GM20431 (cell line): ENCODE data around the gene PDE6H.

Experiments used
- in situ Hi-C: fragments of 300-500 bp; cut with MseI, MboI; formaldehyde crosslinking; loops from one replicate; pipeline ENCODE4 v1.15.0; 2020; ENCODE audit warnings: low sequenced_read_pairs; ENCODE audit not compliant: unreplicated experiment

PDE6H gene

GRCh38 chr12:14972816-14973215, at the start of gene PDE6H:
Gene PDE6H (plus strand): TSS chr12:14973042. CDS start chr12:14978013, 4,971 bp downstream.
- in situ Hi-C loops, result no loop called here

DNA sequence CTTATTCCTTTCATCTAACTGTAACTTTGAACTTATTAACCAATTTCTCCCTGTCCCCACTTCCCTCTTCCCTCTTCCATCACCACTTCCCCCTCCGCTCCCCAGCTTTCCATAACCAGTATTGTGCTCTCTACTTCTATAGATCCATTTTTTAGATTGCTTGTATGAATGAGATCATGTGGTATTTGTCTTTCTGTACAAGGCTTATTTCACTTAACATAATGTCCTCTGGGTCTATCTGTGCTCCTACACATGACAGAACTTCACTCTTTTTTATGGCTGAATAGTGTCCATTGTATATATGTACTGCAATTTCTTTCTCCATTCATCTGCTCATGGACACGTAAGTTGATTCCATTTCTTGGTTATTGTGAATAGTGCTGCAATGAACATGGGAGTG, 48.9 kb upstream of the PDE6H start:
- in situ Hi-C loops, result no loop called here

DNA sequence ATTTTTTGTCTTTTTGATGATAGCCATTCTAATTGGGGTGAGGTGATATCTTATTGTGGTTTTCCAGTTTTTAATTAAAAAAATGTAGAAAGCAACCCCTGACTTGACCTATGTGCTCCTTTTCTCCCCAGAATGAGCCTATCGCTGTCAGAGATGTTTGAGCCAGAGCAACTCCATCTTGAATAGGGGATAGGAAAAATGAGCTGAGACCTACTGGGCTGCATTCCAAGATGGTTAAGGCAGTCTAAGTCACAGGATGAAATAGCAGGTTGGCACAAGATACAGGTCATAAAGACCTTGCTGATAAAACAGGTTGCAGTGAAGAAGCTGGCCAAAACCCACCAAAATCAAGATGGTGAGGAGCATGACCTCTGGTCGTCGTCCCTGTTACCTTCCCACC, 48.3 kb upstream of the PDE6H start:
- in situ Hi-C loops, result no loop called here

- in situ Hi-C loops, result no loop called here
Measured at GRCh38 chr12:14927267-14927666, 45.6 kb upstream of the PDE6H start.

DNA sequence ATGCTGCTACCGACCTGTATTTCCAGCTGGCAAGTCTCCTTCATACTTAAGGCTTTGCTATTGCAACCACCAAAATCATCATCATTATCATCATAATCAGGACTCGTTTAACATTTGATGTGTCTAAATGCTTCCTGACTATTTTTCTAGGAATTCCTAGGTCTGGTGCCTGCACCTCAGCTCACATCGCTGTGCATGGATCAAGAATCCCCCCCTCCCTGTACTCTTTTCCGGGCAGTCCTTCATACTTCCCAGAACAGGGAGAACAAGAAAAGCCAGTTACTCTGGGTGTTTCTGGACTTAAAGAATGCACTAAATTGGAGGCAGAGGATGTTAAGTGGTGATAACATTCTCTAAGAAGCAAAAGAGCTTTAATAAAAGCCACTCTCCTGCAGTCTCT, 43.9 kb upstream of the PDE6H start:
- in situ Hi-C loops, result no loop called here

GRCh38 chr12:14930299-14930698, 42.5 kb upstream of the PDE6H start:
- in situ Hi-C loops, result no loop called here

DNA sequence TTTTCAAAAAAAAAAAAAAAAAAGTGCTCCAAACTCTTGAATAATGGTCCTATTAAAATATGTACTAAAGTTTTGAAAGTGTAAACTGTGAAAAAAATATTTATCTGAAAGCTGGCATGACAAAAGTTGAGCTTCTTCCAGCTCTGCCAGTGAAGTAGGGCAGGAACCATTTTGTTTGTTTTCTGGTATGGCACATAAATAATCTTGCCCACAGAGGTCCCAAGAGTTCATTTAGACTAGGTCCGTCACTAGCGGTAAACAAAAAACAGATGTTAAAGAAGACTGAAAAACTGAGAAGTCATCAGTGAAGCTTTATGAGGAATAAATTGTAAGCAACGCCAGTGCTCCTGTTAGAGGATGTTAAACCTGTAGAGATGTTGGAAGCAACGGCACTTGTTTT, 41.5 kb upstream of the PDE6H start:
- in situ Hi-C loops, result no loop called here

DNA sequence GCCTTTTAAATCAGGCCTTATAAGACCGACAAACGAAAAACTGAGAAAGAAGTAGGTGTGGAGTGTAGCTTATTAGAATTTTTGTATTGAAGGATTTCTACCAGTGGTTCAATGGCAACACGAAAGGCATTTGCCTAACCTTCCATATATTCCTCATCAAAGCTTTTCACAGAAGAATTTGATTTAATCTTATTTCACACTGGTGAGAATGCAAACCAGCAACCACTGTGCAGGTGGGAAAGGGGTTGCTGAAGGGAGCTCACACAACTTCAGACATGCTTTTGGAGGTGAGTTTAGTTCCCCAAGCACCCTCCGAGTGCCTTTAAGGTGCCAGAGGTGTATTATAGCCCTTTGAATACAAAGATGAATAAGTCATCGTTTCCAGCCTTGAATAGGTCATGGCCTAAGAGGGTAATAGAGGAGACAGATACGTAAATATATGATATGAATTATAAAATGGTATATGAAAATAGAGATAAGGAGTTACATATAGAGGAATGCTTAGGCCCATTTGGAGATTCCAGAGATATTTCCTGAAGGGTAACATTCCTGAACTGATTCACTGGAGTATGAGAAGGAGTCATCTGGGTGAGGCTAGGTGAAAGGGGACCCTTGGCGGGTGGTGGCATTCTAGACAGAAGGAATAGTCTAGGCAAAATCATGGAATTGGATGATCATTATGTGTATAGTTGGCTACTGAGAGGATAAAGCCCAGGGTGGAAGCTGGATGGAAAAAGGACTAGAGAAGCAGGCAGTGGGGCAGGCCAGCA, 40.9 kb upstream of the PDE6H start:
- in situ Hi-C loops, result no loop called here

DNA sequence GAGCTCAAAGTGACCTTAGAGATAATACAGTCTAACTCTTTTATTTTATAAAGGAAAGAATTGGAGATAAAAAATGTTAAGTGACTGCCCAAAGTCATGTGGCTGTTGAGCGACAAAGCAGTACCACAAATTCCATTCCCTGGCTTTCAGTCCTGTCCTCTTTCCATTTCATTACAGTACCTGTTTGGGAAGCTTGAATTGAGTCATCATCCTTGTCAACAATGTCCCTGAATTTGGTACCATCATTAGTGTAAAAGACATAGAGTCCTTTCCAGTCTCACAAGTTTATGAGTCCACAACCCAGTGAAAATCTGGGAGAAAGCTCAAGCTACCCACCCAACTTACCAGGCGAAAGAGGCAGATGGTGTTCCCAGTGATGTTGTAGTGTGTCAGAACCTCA, 38.3 kb upstream of the PDE6H start:
- in situ Hi-C loops, result no loop called here

DNA sequence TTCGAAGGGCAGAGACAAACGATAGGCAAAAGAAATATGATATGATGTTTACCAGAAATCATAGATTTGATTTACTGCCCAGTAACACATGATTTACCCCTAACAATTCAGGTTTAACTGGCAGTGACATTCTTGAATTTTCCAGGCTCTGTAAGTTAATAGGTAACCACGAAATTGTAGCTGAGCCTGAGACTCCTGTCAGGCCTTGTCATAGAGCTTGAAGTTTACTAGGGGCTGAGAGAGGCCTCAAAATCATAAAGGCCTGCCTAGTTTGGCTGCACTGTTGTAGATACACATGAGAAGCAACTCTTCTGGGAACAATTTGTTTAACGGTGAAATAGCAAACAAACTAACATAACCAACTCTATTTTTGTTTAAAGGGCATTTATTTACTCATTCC, 37.8 kb upstream of the PDE6H start:
- in situ Hi-C loops, result no loop called here

DNA sequence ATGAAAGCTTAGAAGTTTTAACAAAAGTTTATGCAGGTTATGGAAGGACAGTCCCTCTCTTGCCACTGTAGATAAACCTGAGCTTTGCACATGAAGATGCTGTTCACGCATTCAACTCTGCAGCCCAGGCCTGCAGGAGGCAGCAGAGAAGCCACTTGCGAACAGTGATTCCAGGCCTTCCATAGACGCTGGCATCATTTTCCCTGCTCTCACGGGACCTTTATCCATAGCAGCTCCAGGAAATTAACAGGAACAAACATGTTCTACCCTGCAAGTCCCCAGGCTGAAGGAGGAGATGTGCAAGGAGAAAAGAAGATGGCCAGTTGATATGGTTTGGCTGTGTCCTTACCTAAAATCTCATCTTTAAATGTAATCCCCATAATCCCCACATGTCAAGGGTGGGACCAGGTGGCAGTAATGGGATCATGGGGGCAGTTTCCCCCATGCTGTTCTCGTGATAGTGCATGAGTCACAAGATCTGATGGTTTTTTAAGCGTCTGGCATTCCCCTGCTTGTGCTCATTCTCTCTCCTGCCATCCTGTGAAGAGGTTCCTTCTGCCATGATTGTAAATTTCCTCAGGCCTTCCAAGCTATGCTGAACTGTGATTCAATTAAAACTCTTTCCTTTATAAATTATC, 36.5 kb upstream of the PDE6H start:
- in situ Hi-C loops, result no loop called here

GRCh38 chr12:14937014-14937413, 35.8 kb upstream of the PDE6H start:
- in situ Hi-C loops, result no loop called here

DNA sequence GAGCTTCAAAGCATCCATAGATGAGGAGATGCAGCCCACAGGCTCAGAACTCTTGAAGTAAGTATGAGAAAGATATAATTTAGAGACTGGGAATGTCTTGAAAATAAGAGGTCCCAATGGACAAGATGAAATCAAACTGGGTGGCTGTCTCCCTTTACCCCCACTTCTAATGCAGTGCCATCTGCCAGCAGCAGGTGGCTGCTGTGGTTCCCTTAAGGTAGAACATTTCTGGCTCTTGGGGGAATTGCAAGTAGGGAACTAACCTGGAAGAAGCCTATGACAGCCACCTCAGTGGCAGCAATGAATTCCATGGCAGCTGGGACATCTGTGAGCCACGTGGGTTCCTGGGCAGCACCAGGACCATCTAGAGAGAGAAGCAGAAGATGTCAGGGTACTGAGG, 35.2 kb upstream of the PDE6H start:
- in situ Hi-C loops, result no loop called here

DNA sequence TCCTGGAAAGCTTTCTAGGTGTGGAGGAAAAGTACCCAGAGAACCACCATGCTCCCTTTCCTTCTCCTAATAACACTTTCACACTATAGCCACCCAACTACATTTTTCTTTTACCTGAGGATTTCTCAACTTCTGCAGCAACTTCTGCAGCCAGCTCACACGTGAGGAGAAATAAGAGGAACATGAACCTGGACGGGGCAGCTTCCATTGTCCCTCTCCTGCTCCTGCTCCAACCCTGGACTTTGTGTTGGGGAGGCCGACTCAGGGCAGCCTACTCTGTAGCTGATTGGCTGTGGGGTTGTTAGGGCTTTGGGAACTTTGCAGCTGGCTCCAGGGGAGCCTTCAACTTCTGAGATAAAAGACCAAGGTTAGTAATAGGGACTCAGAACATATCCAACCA, 34.5 kb upstream of the PDE6H start, which contains the start of gene ERP27:
TSS of gene ERP27 (minus strand) at position 237 of the 400 bp plus-strand sequence. CDS start at position 208, 29 bp downstream.
- in situ Hi-C loops, result no loop called here

GRCh38 chr12:14941369-14941768, 31.5 kb upstream of the PDE6H start:
- in situ Hi-C loops, result no loop called here

DNA sequence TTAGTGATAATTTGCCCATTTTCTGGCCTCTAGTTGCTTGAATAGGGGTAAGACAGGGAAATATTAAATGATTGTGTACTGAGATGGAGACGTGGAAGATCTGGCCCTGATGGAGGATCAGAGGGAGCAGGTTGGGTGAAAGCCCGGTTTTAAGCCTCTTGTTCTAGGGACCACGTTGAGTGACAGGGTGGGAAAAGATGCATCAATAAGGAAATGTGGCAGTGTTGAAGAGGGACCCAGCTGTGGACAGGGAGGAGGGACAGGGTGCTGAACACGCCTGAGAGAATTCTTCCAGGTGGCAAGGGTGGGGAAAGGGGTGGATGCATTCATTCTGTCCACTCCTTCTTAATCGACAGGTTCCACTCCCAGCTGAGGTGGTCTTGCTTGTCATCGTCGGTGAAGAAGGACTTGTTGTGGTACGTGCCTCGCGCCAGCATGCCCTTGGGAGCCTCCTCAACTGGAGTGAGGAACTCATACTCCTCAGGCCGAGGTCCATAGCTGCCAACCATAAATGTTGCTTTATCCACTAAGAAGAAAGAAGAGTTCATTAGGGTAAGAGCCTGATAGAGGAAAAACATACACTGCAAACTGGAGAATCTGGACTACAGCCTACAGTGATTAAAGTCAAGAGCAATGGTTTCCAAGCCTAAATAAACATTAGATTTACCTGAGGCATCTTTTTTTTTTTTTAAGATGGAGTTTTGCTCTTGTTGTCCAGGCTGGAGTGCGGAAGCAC, 30.5 kb upstream of the PDE6H start:
- in situ Hi-C loops, result no loop called here

DNA sequence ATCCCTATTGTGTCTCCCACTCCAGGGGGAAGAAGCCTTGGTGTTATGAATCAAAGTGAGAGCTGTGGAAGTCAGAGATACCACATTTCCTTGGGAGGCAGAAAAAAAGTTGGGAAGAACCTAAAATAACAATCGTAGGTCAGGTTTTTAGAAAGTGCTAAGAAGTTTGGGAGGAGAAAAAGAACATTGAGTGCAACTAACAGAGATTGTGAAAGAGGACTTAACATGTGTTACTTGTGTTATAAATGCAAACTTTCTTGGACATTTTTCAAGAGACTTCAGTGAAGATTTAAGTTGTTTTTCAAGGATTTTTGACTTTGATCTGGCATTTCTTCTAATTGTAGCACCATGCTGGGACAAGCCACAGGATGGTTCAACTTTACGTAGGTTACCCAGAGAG, 26.7 kb upstream of the PDE6H start:
- in situ Hi-C loops, result no loop called here

DNA sequence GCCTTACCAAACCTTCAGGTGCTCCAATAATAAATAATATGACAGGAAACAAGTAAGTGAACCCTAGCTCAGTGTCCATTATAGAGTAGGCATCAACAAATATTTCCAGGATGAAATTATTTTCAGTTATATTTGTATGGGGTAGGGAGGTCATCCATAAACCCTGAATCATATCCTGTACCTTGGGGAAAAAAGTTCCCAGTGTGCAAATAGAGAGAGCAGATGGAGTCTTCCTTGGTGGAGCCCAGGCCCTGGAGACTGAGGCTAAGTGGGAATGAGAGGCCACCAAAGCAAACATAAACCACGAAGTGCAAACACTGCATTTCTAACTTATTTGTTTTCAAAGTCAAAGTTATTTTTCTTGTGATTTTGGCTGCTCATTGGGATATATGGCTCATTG, 26.0 kb upstream of the PDE6H start:
- in situ Hi-C loops, result no loop called here

DNA sequence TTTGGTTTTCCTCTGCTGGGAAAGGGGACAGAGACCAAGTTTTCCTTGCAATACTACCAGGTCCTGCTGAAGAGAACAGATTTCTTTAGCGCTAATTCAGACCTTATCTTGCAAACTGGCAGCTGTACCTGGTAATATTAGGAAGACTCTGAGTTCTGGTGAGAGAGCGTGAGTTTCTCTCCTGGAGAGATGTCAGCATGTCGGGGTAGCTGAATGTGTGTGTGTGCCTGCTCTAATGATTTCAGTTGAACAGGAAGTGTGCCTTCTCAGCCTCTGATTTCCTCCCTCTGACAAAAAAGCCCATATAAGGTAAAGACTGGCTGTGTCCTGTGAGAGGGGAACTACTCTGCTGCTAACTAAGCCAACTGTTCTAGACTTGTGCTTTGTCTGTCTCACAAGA, 24.2 kb upstream of the PDE6H start:
- in situ Hi-C loops, result no loop called here

DNA sequence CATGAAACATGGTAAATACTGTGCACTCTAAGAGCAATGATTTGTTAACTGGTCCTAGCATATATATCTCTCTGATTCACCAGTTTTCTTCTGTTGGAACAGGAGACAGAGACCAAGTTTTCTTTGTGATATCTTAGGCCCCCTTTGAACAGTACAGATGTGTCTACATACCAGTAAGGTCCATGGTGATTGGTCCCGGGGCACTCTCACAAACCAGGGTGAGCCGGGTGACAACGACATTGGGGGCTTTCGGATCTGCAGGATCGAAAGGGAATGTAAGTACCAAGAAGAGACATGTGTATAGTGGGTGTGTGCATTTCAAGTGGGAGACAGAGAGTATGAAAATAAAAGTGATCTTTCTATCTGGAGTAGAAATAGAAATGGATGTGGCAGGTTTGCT, 23.2 kb upstream of the PDE6H start:
- in situ Hi-C loops, result no loop called here

DNA sequence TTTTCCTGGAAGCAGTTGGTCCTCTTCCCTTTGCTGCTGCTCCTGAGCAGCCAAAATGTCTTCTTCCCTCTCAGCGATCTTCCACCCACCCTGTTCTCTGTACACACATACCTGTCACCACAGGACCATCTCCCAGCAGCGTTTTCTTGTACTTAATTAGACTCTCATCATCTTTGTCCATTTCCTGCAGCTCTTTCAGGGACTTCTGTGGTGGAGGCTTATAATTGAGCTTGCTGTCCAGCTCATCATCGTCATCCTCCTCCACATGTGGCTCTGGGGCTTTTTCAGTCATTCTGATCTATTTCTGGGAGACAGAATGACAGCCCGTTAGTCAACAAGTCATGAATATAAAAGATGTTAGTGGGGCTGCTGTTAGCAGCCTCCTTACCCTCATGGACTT, 22.4 kb upstream of the PDE6H start:
- in situ Hi-C loops, result no loop called here
